ENCODE measurements around the gene RABAC1.

DNA sequence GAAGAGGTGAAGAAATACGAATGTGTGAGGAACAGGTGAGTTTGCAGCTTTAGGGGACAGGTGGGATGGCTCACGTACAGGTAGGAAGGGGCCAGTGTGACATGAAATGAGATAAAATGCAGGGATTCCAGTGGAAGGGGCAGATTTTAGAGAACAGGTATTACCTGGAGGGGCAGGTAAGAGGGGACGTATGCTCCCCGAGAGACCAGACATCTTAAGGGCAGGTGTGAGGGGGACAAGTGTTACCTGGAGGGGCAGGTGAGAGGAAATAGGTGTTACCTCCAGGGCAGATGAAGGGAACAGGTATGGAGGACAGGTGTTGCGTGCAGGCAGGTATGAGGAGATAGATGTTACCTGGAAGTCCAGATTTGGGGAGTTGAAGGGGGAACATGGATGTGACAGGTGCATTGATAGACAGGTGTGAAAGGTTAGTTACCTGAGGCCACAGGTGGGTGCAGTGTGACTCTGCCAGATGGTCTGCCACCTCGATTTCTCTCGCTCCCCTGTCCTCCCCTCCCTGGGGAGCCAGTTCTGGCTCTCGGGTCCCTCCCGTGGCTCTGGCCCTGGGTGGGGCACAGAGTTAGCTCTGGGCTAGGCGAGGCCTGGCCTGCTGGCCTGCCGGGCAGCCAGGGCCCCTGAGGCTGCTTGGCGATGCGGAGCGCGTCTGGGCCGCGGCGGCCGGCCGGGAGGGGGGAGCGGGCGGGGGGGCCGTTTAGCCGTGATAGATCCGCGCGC is 32.9 kb downstream of the RABAC1 start:
- TF ChIP-seq, protein P1, sequence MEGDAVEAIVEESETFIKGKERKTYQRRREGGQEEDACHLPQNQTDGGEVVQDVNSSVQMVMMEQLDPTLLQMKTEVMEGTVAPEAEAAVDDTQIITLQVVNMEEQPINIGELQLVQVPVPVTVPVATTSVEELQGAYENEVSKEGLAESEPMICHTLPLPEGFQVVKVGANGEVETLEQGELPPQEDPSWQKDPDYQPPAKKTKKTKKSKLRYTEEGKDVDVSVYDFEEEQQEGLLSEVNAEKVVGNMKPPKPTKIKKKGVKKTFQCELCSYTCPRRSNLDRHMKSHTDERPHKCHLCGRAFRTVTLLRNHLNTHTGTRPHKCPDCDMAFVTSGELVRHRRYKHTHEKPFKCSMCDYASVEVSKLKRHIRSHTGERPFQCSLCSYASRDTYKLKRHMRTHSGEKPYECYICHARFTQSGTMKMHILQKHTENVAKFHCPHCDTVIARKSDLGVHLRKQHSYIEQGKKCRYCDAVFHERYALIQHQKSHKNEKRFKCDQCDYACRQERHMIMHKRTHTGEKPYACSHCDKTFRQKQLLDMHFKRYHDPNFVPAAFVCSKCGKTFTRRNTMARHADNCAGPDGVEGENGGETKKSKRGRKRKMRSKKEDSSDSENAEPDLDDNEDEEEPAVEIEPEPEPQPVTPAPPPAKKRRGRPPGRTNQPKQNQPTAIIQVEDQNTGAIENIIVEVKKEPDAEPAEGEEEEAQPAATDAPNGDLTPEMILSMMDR (IDR thresholded peaks at IDR 0.05), result no peak
- TF ChIP-seq POLR2A (IDR thresholded peaks at IDR 0.05) (no peak), EP300 (IDR thresholded peaks at IDR 0.05) (no peak)

All from tibial nerve (tissue), 4 donors.